HG02973 (cell line): ENCODE results near the gene SMPD3.

Experiments used
- ATAC-seq: cut with Tn5 transposase; IDR thresholded peaks from one replicate; pipeline ENCODE4 v1.9.1; 2021; ENCODE audit warnings: moderate library complexity; ENCODE audit not compliant: unreplicated experiment

SMPD3 gene

GRCh38 chr16:68372381-68372720 is 76.0 kb downstream of the SMPD3 start:
- no peak for ATAC-seq

- ATAC-seq = no peak
Measured at GRCh38 chr16:68371706-68372380, 76.5 kb downstream of the SMPD3 start.

DNA sequence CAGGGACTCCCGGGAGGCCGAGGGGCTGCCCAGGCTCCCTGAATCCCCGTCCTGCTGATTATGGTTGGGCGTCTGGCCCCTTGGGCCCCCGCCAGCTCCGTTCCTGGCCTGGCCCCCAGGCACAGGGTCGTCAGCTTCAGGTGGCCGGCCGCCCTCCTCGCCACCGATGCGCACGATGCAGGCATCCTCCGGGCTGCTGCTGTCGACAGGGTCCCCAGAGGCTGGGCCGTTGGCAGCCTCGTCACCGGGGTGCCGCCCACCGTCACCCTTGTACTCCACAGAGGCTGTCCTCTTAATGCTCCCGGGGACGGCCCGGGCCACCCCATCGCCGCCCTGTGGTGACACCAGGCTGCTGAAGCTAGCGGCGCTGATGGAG is 77.0 kb downstream of the SMPD3 start:
- ATAC-seq = no peak

GRCh38 chr16:68370581-68371275 is 77.6 kb downstream of the SMPD3 start:
- no peak for ATAC-seq

DNA sequence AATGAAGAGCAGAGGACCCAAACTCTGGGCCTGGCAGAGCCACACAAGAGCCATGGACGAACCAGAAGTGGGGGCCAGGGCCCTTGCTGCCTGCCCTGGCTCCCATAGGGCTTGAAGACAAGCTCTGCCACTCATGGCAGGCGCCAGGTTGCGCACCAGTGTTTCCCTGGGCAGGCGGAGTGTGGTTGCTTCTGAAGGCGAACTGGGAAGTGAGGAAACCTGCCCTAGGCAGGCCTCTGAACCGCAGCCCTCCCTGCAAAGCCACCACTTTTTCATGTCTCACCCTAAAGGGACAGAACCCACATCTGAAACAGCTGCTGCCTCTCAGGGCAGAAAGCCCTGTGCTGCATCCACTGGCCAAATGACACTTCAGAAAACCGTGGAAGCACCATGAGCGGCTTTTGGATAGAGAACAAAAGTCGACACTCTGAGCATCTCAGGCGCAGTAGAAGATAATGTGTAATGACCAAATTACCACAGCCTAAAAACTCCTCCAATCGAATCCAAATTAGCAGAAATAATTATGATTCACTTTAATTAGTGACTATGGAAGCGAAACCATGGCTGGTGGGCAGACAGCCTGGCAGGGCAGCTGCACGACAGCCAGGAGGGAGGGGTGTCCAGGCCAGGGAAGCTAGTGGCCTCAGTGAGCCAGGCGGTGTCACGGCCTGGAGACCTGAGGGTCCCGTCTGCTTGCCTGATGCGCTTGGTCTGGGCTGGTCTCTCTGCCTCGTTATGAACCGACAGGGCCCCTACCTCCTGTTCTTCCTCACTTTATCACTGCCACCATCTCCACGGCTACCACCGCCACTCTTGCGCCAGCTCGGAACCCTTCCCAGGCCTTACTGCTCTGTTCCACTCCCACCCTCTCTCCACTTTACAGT is 78.4 kb downstream of the SMPD3 start:
- no peak for ATAC-seq

- no peak for ATAC-seq
Measured at GRCh38 chr16:68369168-68369567, 79.1 kb downstream of the SMPD3 start.

GRCh38 chr16:68368301-68368888 is 79.9 kb downstream of the SMPD3 start:
- ATAC-seq = no peak

GRCh38 chr16:68367891-68368290 is 80.4 kb downstream of the SMPD3 start:
- no peak for ATAC-seq

DNA sequence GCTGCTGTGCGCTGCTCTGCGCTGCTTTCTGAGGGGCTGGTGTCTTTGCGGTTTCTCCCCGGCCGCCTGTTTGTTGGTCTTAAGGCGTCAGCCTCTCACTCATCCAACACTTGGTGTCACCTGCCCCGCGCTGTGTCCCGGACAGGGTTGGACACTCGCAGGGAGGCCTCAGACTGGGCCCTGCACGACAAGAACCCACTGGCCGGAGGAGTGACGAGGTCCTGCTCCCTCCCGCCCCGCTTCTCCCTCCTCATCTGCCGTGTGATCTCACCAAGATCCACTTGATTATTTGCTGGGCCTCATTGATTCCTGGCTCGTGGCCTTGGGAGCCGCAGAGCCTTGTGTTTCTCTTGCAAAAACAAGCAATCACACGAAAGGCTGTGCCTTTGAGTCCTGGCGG is 80.9 kb downstream of the SMPD3 start:
- ATAC-seq = no peak

DNA sequence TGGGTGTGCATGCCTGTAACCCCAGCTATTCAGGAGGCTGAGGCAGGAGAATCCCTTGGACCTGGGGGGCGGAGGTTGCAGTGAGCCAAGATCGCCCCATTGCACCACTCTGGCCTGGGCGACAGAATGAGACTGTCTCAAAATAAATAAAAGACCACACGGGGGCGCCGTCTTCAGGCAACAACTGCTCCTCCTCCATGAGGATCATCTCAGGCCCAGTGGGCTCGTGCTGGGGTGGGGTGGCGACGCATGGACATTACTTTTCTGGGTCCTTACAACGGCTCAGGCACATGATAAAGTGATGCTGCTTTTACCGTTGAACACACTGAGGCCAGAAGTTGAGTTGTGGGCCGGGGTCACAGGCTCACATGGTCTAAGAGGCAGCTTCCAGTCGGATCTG is 81.3 kb downstream of the SMPD3 start:
- ATAC-seq = no peak

DNA sequence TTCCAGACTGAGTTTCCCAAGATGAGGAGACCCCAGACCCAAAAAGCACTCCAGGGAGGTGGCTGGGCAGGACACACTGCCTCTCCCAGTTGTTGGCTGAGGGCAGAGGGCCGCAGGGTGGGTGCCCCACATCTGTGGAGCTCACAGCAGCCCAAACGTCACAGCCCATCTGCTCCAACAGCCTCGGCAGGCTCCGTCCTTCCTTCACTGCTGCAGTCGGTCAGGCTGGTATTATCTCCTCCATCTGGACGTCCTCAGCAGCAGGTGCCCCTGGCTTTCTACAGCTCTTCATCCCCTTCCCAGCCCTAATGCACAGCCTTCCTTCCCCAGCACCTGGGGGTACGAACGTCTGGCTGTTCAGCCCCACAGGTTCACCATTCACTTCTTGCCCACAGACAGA is 82.2 kb downstream of the SMPD3 start:
- no peak for ATAC-seq

- no peak for ATAC-seq
Measured at GRCh38 chr16:68365167-68365817, 83.0 kb downstream of the SMPD3 start.

DNA sequence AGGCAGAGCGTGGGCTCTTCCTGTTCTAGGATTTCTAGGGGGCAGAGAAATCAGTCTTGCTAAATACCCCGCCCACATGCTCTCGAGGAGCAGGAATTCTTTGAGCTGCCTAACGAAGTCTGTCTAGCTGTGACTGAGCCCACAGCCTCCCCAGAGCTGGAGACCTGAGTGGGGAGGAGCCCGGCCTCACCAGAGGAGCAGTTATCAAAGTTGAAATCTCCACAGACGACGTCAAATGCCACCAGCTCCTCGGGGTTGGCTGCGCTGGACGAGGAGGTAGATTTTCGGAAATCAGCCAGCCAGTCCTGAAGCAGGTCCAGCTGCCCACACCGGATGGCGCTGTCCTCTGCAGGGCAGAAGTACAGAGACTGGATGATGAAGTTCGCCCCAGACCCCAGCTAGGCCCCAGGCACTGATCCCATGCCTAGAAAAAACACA is 83.7 kb downstream of the SMPD3 start:
- no peak for ATAC-seq

GRCh38 chr16:68363658-68364521 is 84.4 kb downstream of the SMPD3 start:
- ATAC-seq = no peak

DNA sequence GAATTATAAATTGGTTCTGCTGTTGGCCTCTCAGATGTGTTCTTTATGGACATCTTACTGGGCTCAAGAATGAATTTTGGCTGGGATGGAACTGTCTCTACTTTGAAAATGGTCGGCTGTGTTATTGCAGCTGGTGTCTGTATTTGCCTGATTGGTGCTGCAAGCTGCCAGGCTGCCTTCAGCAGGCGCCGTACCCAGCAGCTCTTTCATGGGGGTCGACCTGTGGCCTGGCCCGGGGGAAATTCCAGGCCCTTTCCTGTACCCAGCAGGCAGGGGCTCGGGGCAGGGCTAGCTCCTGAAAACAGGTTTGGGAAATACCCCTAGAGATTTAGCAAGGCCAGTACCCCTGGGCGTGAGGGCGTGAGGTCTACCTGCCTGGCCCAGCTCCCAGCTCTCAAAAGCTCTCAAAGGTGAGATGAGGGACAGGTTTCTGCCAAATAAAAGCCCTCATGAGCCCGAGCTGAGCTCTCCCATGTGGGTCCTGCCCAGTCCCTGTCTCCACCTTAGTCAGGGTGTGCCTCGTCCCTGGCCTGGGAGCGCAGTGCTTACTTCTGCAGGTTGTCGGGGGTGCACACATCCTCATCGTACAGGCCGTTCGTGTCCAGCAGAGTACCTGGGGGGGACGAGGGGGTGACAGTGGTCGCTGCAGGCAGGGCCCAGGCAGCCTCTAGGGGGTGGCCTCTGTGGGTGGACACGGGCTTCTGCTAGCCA is 85.2 kb downstream of the SMPD3 start:
- no peak for ATAC-seq

GRCh38 chr16:68362262-68362913 is 85.9 kb downstream of the SMPD3 start:
- ATAC-seq = no peak

- no peak for ATAC-seq
Measured at GRCh38 chr16:68361485-68361884, 86.8 kb downstream of the SMPD3 start.

DNA sequence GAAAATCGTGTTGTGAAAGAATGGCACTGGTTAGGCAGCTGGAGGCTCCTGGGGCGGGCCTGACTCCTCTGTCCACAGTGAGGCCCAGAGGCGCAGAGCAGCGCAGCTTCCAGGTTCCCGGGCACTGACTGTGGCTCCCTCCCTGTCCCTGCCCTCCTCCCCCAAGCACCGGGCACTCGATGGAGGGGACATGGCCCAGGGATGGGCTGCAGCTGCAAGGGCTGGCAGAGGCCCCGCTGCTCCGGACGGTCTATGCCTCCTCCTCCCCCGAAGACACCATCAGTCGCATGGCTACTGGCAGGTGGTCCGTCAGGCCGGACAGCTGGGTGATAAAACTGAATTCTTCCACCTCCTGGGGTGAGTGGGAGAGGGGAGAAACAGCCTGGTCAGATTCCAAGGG is 87.4 kb downstream of the SMPD3 start:
- ATAC-seq = no peak

DNA sequence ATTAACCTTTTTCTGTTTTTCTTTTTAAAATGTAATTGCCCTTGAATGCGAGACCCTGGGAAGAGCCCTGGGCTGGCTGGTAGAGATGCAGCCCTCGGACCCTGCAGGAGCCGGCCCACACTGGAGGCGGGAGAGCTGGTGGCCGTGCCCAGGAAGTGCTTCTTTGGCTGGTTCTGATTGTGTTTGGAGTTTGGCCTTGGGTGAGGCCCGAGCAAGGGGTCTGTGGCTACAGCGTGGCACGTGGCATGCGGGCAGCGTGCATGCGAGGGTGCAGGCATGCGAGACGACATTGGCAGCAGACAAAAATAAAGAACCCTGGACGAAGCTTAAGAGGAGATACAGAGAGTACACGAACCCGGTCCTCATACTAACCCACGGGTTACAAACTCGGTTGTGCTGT is 87.8 kb downstream of the SMPD3 start:
- no peak for ATAC-seq
